Stimulated activated CD8-positive, alpha-beta memory T cell treated with anti-CD3 and anti-CD28 coated beads, Interleukin-2, amount 100 ng/mL, for 48 hours (primary cell): ENCODE data around the gene SLC43A2.

Source experiments
- DNase-seq, 2 donors: peaks; one replicate each; pipeline ENCODE4 v3.0.0-alpha.2; 2020; ENCODE audit warnings: low read depth in 2 of 2

Gene SLC43A2

DNA sequence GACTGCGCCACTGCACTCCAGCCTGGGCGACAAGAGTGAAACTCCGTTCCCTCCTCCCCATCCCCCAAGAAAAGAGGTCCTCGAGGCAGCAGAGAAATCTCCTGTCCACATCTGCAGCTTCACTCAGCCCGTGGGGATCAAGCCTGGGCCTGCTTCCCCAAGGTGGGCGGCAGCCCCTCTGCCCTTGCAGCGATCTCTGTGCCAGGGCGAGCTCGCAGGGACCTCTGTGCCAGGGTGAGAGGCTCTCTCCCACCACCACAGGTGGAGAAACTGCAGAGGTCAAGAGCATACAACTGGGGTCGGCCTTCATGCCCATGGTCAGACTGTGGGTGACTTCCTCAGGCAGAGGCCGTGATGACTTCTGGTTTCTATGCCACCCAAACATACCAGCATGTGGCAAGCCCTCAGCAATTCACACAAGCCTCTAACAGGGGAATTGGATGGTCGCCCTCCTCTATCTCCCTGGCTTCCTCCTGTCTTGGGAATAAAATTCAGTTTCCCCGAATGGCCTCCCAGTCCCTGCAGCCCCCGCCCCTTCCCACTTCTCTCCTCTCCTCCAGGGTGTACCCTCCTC is 5.5 kb downstream of the SLC43A2 start:
- DNase-seq = no peak

- no peak for DNase-seq
These were observed 7.2 kb downstream of the SLC43A2 start for GRCh38 chr17:1621273-1621954.

GRCh38 chr17:1620486-1620885 is 8.1 kb downstream of the SLC43A2 start:
- no peak for DNase-seq

DNA sequence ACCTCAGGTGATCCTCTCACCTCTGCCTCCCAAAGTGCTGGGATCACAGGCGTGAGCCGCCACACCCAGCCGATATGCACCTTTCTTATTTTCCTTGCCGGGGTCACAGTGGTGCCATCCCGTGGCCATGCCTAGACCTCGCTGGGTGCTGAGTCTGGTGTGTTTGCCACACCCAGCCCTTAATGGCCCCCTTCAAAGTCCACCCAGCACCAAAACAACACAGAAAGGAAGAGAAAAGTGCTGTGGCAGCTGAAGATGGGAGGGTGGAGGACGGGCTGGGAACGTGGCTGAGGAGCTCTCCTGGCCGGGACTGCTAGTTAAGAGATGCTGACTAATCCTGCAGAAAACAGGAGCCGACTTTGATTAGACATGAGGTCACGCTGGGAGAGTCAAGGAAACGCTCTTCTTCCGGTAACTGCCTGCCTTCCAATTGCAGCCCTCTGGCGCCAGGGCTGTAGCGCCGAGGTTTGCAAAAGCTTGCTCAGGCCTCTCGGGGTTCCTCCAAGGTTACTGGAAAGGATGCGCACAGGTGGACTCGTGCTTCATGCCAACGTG is 10.9 kb downstream of the SLC43A2 start:
- no peak for DNase-seq

DNA sequence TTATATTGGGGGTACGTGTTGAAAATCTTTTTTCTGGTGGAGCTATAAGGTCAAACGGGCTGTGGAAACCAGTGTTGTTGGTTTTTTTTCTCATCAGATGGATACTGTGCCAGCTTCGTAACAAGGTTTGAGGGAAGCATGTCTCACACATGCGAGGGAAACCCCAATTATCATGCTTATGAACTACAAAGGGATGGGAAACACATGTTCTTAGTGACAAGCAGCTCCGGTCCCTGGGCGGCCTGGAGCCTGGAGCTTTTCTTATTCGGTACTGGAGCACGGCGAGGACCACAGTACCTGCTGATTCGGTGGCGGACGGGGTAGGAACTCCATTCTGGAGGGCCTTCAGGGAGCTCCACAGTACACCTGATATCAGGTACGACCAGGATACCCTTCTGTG is 12.5 kb downstream of the SLC43A2 start:
- DNase-seq = no peak

GRCh38 chr17:1612400-1612799 is 16.2 kb downstream of the SLC43A2 start:
- no peak for DNase-seq

DNA sequence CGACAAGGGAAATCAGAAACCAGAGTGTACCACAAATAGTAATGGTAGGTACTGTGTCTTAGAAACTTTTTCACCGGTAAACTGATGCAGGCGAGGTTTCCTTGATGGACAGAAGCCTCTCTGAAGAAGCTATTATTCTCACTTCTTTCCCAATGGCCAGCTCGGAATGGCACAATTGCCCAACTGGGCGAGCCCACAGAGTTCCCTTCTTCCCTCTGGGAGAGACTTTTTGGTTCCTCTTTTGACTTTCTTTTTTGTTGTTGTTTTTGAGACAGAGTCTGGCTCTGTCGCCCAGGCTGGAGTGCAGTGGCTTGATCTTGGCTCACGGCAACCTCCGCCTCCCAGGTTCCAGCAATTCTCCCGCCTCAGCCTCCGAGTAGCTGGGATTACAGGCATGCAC is 16.9 kb downstream of the SLC43A2 start:
- DNase-seq = no peak

GRCh38 chr17:1608676-1609075 is 20.0 kb downstream of the SLC43A2 start:
- no peak for DNase-seq

DNA sequence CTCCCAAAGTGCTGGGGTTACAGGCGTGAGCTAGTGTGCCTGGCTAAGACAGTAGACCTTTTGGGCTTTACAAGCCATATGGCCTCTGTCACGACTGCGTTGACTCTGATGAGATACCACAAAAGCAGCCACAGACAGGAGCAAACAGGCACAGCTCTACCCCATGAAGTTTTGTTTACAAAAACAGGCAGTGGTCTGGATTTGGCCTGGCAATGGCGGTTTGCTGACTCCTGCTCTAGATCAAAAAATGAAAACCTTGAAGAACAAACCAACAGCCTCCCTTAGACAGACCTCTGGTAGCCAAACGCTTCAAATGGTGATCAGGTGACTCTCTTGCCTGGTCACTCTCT is 20.7 kb downstream of the SLC43A2 start:
- DNase-seq = no peak

- DNase-seq = peak in 1 of 2 donors; percentile 25
These were observed 22.2 kb downstream of the SLC43A2 start for GRCh38 chr17:1606352-1606985.

- no peak for DNase-seq
These were observed 22.8 kb downstream of the SLC43A2 start for GRCh38 chr17:1605681-1606351.

DNA sequence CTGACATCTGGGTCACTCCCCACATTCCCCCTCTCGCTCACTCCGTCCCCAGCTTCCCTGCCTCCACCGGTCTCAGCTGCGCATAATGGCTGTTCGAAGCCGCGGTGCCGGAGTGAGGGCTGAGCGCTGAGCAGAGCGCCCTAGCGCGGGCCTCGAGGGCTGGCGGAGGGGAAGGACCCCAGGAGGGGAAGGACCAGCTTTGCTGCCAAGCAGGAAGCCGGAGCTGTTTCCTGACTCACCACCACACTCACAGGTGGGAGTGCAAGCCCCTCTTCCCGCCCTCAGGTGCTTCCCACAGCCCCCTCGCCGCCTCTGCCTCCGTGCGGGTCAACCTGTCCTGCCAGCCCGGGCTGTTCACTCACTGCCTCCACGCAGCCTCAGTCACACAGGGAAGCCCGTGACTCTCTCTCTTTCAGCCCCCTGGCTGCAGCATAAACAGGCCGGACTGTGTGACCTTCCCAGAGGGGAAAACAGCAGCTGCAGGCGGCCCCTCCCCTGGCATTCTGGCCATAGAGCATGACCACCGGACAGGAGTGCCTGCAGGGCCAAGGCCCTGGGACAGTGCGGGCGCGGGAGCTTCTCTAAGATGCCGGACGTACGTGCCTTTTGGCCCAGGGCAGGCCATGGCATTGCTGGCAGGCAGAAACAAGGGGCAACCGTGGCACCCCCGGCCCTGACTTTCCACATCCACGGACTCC is 23.7 kb downstream of the SLC43A2 start:
- DNase-seq = no peak

DNA sequence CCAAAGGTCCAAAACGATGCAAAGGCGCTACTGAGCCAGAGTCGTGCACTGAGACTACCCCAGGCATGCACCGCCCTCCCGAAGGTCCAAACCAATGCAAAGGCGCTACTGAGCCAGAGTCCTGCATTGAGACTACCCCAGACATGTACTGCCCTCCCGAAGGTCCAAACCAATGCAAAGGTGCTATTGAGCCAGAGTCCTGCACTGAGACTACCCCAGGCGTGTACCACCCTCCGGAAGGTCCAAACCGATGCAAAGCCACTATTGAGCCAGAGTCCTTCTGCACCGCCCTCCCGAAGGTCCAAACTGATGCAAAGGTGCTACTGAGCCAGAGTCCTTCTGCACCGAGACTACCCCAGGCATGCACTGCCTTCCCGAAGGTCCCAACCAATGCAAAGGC is 27.1 kb downstream of the SLC43A2 start:
- no peak for DNase-seq

DNA sequence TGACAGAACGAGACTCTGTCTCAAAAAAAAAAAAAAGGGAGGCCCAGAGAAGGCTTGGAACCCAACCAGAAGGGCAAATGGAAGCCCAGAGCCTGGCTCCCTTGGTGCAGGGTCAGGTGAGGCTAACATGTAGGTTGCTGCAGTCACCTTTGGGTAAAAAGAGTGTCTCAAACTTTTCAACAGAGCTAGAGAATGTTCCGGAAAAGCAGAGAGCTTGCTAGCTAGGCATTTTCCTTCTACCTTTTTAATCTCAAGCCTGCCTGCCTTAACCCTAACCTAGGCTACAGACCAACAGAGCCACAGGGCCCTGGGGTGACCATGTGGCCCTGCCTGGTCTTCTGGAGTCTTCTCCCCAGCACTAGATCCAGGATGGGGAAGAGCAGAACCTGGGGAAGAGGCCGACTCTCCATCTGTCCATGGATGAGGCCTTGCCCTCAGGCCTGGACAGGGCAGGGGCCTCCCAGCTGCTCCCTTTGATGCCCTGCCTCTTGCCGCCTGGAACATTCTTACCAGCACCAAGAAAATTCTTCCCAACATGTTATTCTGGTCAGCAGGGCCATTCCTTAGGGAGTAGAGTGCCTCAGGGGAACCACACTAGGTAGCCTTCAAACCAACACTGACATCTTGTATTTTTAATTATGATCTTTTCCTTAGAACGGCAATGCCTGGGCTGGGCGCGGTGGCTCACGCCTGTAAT is 30.1 kb downstream of the SLC43A2 start:
- DNase-seq = no peak

GRCh38 chr17:1597861-1598342 is 30.7 kb downstream of the SLC43A2 start:
- no peak for DNase-seq

GRCh38 chr17:1593630-1593931 is 35.1 kb downstream of the SLC43A2 start:
- no peak for DNase-seq

DNA sequence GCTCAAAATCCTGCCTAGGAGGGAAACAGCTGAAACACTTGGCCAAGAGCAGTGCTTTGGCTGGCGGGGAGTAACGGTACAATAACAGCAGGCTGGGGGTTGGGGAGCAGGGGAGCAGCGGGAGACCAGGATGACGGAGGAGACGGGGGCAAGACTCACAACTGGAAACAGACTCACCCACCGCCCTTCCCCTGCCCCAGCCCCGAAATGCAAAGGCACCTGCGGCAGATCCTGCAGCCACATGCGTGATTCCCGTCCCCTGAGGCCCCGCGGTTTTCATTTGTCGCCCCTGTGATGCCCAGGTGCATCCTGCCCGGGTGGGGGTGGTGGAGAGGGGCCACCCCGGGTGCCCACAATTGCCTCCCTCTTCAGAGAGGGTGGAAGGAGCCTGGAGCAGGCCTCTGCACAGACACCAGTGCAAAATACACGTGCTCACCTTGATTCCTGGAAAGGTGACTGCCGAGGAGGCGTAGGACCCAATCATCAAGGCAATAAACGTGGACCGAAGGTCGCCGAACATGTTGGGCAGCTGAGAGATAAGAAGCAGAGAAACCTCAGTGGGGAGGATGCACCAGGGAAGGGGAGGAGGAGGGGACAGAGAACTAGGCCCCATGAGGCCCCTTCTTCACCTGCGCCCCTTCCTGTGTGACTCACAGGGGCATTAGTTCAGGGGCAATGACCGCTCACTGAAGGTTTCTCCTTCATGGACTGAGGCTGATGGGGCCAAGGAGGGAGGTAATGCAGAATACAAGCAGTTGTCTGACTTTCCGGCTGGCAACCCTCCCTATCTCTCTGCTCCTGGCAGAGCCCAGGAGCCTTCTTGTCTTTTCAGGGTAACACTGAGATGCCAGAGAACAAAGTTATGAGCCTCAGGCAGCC is 35.6 kb downstream of the SLC43A2 start:
- DNase-seq = no peak

- DNase-seq = no peak
These were observed 37.1 kb downstream of the SLC43A2 start for GRCh38 chr17:1591474-1592090.

- no peak for DNase-seq
These were observed 37.7 kb downstream of the SLC43A2 start for GRCh38 chr17:1590747-1591473.
